HUES64 (cell line): ENCODE results near the gene FHIT.

ENCODE experiments used
- H3K27ac ChIP-seq: 2 replicates; pipeline ENCODE4 v1.7.0; 2013; ENCODE audit warnings: low read depth, low read length, inconsistent platforms
- H3K27me3 ChIP-seq: 2 replicates; pipeline ENCODE4 v1.6.1; 2013; ENCODE audit warnings: mild to moderate bottlenecking, low read length; ENCODE audit not compliant: insufficient read depth
- H3K36me3 ChIP-seq: 2 replicates; pipeline ENCODE4 v1.6.1; 2013; ENCODE audit warnings: mild to moderate bottlenecking, low read length; ENCODE audit not compliant: insufficient read depth
- H3K4me1 ChIP-seq: 2 replicates; pipeline ENCODE4 v1.6.1; 2013; ENCODE audit warnings: mild to moderate bottlenecking, low read length, moderate library complexity; ENCODE audit not compliant: insufficient read depth
- H3K4me3 ChIP-seq: 2 replicates; pipeline ENCODE4 v1.5.1; 2013; ENCODE audit warnings: mild to moderate bottlenecking, low read length, moderate library complexity
- H3K9ac ChIP-seq: 2 replicates; pipeline ENCODE4 v1.6.1; 2013; ENCODE audit warnings: mild to moderate bottlenecking, low read depth, low read length
- H3K9me3 ChIP-seq: 2 replicates; pipeline ENCODE4 v1.6.1; 2013; ENCODE audit warnings: low read depth, low read length; ENCODE audit not compliant: insufficient read depth
- WGBS: fragments of 150-250, 120-280 bp; methylation state at CpG from one replicate; pipeline ENCODE4 v1.1.7; 2013; ENCODE audit warnings: missing lambda C conversion rate; 5-methylcytosine and 5-hydroxymethylcytosine counted together

The FHIT gene

GRCh38 chr3:60847791-60848190 is 403.5 kb downstream of the FHIT start:
- Histone ChIP-seq H3K9me3 (peaks cover 7% of the 10 kb centered on the region), H3K27me3 (no peaks in the 10 kb centered on the region), H3K9ac (no peak overlapping the region), H3K36me3 (no peaks in the 10 kb centered on the region), H3K4me3 (no peak overlapping the region), H3K4me1 (no peaks in the 10 kb centered on the region; the same call in 1 of the 2 replicates), H3K27ac (no peak overlapping the region)
- WGBS: no CpG with 5 or more reads among the region's 2 CpGs

- Histone ChIP-seq H3K27ac (no peak overlapping the region), H3K9ac (no peak overlapping the region), H3K4me3 (no peak overlapping the region), H3K9me3 (no peaks in the 10 kb centered on the region), H3K36me3 (no peaks in the 10 kb centered on the region), H3K27me3 (no peaks in the 10 kb centered on the region), H3K4me1 (peaks cover 1% of the 10 kb centered on the region; the same call in 1 of the 2 replicates)
- 95% methylated on average over 1 of the region's 1 CpG for WGBS
These were observed 407.0 kb downstream of the FHIT start for GRCh38 chr3:60844256-60844655.

GRCh38 chr3:60841355-60841754 is 409.9 kb downstream of the FHIT start:
- WGBS: 88% methylated on average over 1 of the region's 2 CpGs
- H3K27me3 ChIP-seq: no peaks in the 10 kb centered on the region
- H3K4me3 ChIP-seq: no peak overlapping the region
- H3K36me3 ChIP-seq: no peaks in the 10 kb centered on the region
- H3K4me1 ChIP-seq: peaks cover 5% of the 10 kb centered on the region; the same call in 1 of the 2 replicates
- H3K27ac ChIP-seq: no peak overlapping the region
- no peak overlapping the region for H3K9ac ChIP-seq
- H3K9me3 ChIP-seq: no peaks in the 10 kb centered on the region

GRCh38 chr3:60839246-60839645 is 412.0 kb downstream of the FHIT start:
- no peaks in the 10 kb centered on the region for H3K36me3 ChIP-seq
- WGBS: 87% methylated on average over 3 of the region's 4 CpGs

GRCh38 chr3:60835796-60836195 is 415.5 kb downstream of the FHIT start:
- 97% methylated on average over 2 of the region's 5 CpGs for WGBS
- H3K36me3 ChIP-seq: no peaks in the 10 kb centered on the region

More at GRCh38 chr3:60839246-60839645, 412.0 kb downstream of the FHIT start:
- no peak overlapping the region for H3K27ac ChIP-seq
- no peaks in the 10 kb centered on the region for H3K27me3 ChIP-seq
- peaks cover 5% of the 10 kb centered on the region; the same call in 1 of the 2 replicates for H3K4me1 ChIP-seq
- H3K9ac ChIP-seq: no peak overlapping the region
- 0 out of 2 replicates have a peak, but pooled peaks cover 2% of the 10 kb centered on the region for H3K9me3 ChIP-seq
- no peak overlapping the region for H3K4me3 ChIP-seq

GRCh38 chr3:60829058-60829457 is 422.2 kb downstream of the FHIT start:
- Histone ChIP-seq H3K4me3 (no peak overlapping the region), H3K4me1 (peaks cover 17% of the 10 kb centered on the region), H3K27me3 (no peaks in the 10 kb centered on the region), H3K9me3 (peaks cover 8% of the 10 kb centered on the region; the same call in 1 of the 2 replicates), H3K36me3 (no peaks in the 10 kb centered on the region), H3K27ac (no peak overlapping the region), H3K9ac (no peak overlapping the region)
- WGBS: 95% methylated on average over 1 of the region's 1 CpG

More at GRCh38 chr3:60835796-60836195, 415.5 kb downstream of the FHIT start:
- Histone ChIP-seq H3K4me1 (peaks cover 22% of the 10 kb centered on the region), H3K9ac (no peak overlapping the region), H3K4me3 (no peak overlapping the region), H3K27me3 (no peaks in the 10 kb centered on the region), H3K9me3 (0 out of 2 replicates have a peak, but pooled peaks cover 2% of the 10 kb centered on the region), H3K27ac (no peak overlapping the region)

GRCh38 chr3:60827666-60828065 is 423.6 kb downstream of the FHIT start:
- 94% methylated on average over 1 of the region's 1 CpG for WGBS
- Histone ChIP-seq H3K9me3 (peaks cover 11% of the 10 kb centered on the region; the same call in 1 of the 2 replicates), H3K27me3 (no peaks in the 10 kb centered on the region), H3K4me1 (peaks cover 11% of the 10 kb centered on the region), H3K36me3 (no peaks in the 10 kb centered on the region), H3K9ac (no peak overlapping the region), H3K27ac (no peak overlapping the region), H3K4me3 (no peak overlapping the region)

- Histone ChIP-seq H3K4me3 (no peak overlapping the region), H3K9ac (no peak overlapping the region)
These were observed 424.7 kb downstream of the FHIT start for GRCh38 chr3:60826511-60826910.

GRCh38 chr3:60812502-60812901 is 438.8 kb downstream of the FHIT start:
- H3K9me3 ChIP-seq: no peaks in the 10 kb centered on the region
- WGBS: 95% methylated on average over 2 of the region's 2 CpGs
- H3K27me3 ChIP-seq: no peaks in the 10 kb centered on the region
- H3K36me3 ChIP-seq: no peaks in the 10 kb centered on the region
- H3K9ac ChIP-seq: no peak overlapping the region
- H3K4me3 ChIP-seq: no peak overlapping the region
- no peak overlapping the region for H3K27ac ChIP-seq
- H3K4me1 ChIP-seq: no peaks in the 10 kb centered on the region

More at GRCh38 chr3:60826511-60826910, 424.7 kb downstream of the FHIT start:
- no peak overlapping the region for H3K27ac ChIP-seq
- H3K27me3 ChIP-seq: no peaks in the 10 kb centered on the region
- H3K9me3 ChIP-seq: peaks cover 11% of the 10 kb centered on the region; the same call in 1 of the 2 replicates
- H3K4me1 ChIP-seq: no peaks in the 10 kb centered on the region
- WGBS: 93% methylated on average over 6 of the region's 6 CpGs
- H3K36me3 ChIP-seq: no peaks in the 10 kb centered on the region

- Histone ChIP-seq H3K9ac (no peak overlapping the region), H3K9me3 (no peaks in the 10 kb centered on the region), H3K27me3 (no peaks in the 10 kb centered on the region), H3K4me1 (no peaks in the 10 kb centered on the region), H3K36me3 (no peaks in the 10 kb centered on the region), H3K27ac (no peak overlapping the region), H3K4me3 (no peak overlapping the region)
- WGBS: 75% methylated on average over 4 of the region's 4 CpGs
These were observed 440.4 kb downstream of the FHIT start for GRCh38 chr3:60810881-60811280.

GRCh38 chr3:60809857-60810610 is 441.2 kb downstream of the FHIT start:
- H3K4me1 ChIP-seq: no peaks in the 10 kb centered on the region
- no peaks in the 10 kb centered on the region for H3K36me3 ChIP-seq
- H3K4me3 ChIP-seq: no peak overlapping the region
- WGBS: 87% methylated on average over 4 of the region's 4 CpGs
- H3K9me3 ChIP-seq: no peaks in the 10 kb centered on the region
- no peak overlapping the region for H3K27ac ChIP-seq
- no peak overlapping the region for H3K9ac ChIP-seq
- no peaks in the 10 kb centered on the region for H3K27me3 ChIP-seq
